NCI-H1417 (cell line): ENCODE results near the gene CFLAR.
"Not testable (repeated sequence)": the region's sequence is repeated elsewhere in the genome, so short reads cannot be mapped to it uniquely, and the experiment has no call there.

Experiments used
- DNase-seq, 3 experiments: peaks; one replicate each; lab custom pipeline; 2025; lab: John Stamatoyannopoulos, UW

CFLAR gene

GRCh38 chr2:201182650-201183364, 66.8 kb downstream of the CFLAR start, which contains the start of gene CASP10:
CASP10 (plus strand) TSS chr2:201183141; CDS start chr2:201185778, 2,637 bp downstream.
- DNase-seq, result no peak

GRCh38 chr2:201183365-201183727, 67.4 kb downstream of the CFLAR start:
- no peak for DNase-seq

GRCh38 chr2:201183835-201184234, 67.9 kb downstream of the CFLAR start:
- DNase-seq, result not testable (repeated sequence)

- not testable (repeated sequence) for DNase-seq
Measured at GRCh38 chr2:201184248-201184647, 68.3 kb downstream of the CFLAR start.

- no peak for DNase-seq
Measured at GRCh38 chr2:201185863-201186262, 69.9 kb downstream of the CFLAR start.

GRCh38 chr2:201186982-201187381, 71.0 kb downstream of the CFLAR start:
- DNase-seq, result no peak

GRCh38 chr2:201188449-201188848, 72.5 kb downstream of the CFLAR start:
- no peak for DNase-seq

- no peak for DNase-seq
Measured at GRCh38 chr2:201191132-201191875, 75.3 kb downstream of the CFLAR start.

- DNase-seq, result no peak
Measured at GRCh38 chr2:201194097-201194496, 78.1 kb downstream of the CFLAR start.

- DNase-seq, result no peak
Measured at GRCh38 chr2:201195331-201195730, 79.4 kb downstream of the CFLAR start.

- DNase-seq, result no peak
Measured at GRCh38 chr2:201196003-201196402, 80.0 kb downstream of the CFLAR start.

- DNase-seq, result no peak
Measured at GRCh38 chr2:201196803-201197202, 80.8 kb downstream of the CFLAR start.

GRCh38 chr2:201197781-201198180, 81.8 kb downstream of the CFLAR start:
- DNase-seq, result no peak

- DNase-seq, result no peak
Measured at GRCh38 chr2:201199847-201200246, 83.9 kb downstream of the CFLAR start.

GRCh38 chr2:201200345-201200744, 84.4 kb downstream of the CFLAR start:
- DNase-seq, result no peak

- no peak for DNase-seq
Measured at GRCh38 chr2:201201371-201201770, 85.4 kb downstream of the CFLAR start.

- no peak for DNase-seq
Measured at GRCh38 chr2:201203916-201204654, 88.1 kb downstream of the CFLAR start.

GRCh38 chr2:201204655-201205514, 88.9 kb downstream of the CFLAR start:
- DNase-seq, result no peak

GRCh38 chr2:201205515-201205849, 89.5 kb downstream of the CFLAR start:
- no peak for DNase-seq

GRCh38 chr2:201208563-201209252, 92.7 kb downstream of the CFLAR start:
- no peak for DNase-seq

GRCh38 chr2:201215963-201216362, 100.0 kb downstream of the CFLAR start:
- no peak for DNase-seq
